Measurements from ENCODE around the gene PRR18.

- TF ChIP-seq CTCF (IDR thresholded peaks at IDR 0.05): no peak
- no peak for TF ChIP-seq POLR2A (IDR thresholded peaks at IDR 0.05)
Observed at GRCh38 chr6:166351715-166352285, 43.6 kb upstream of the PRR18 start.

All from thyroid gland (tissue), 4 donors.